Tibial nerve (tissue), 4 donors: ENCODE results near the gene SLC12A7. TPM values are rescaled to one million over a fixed set of nuclear protein-coding genes. Genes with fewer than 3 reads are reported as not detected.
A peak's percentile ranks its signal among the peaks of the same experiment; 100 is the strongest.

ENCODE experiments used
- DNase-seq, 2 donors: peaks; one replicate each; pipeline ENCODE4 v3.0.0-alpha.2; 2019; ENCODE audit warnings: low spot score in 2 of 2
- H3K27ac ChIP-seq, 4 donors: fragments of 200-600 bp; sonication (generic) in 3 of 4; one replicate each; pipeline ENCODE4 v1.5.1; 2017 to 2019; ENCODE audit warnings: mild to moderate bottlenecking in 1 of 4
- H3K27me3 ChIP-seq, 2 donors: fragments of 200-600 bp; sonication (generic) in 1 of 2; one replicate each; pipeline versions ENCODE4 v1.5.1 to v1.6.0; 2017 to 2019
- H3K36me3 ChIP-seq, 3 donors: fragments of 200-600 bp; sonication (generic); one replicate each; pipeline ENCODE4 v1.5.1; 2018 to 2019
- H3K4me1 ChIP-seq, 4 donors: fragments of 200-600 bp; sonication (generic) in 3 of 4; one replicate each; pipeline ENCODE4 v1.5.1; 2017 to 2019
- H3K4me3 ChIP-seq, 4 donors: fragments of 200-600 bp; sonication (generic) in 3 of 4; one replicate each; pipeline ENCODE4 v1.5.1; 2017 to 2019; ENCODE audit warnings: mild to moderate bottlenecking in 1 of 4, moderate library complexity in 1 of 4
- H3K9me3 ChIP-seq, 4 donors: fragments of 200-600 bp; sonication (generic) in 3 of 4; one replicate each; pipeline ENCODE4 v1.5.1; 2017 to 2019
- CTCF ChIP-seq, 5 experiments: fragments of 200-600 bp in 3 of 5; fragments of 450-650 bp in 2 of 5; sonication (generic) in 3 of 5; IDR thresholded peaks; one replicate each; pipeline ENCODE4 v1.5.1; 2016 to 2019; ENCODE audit warnings: antibody characterized with exemption in 5 of 5, mild to moderate bottlenecking in 3 of 5, moderate library complexity in 2 of 5
- EP300 ChIP-seq, 2 donors: sonication (generic); formaldehyde crosslinking; IDR thresholded peaks; one replicate each; pipeline ENCODE4 v1.6.1; 2017; ENCODE audit warnings: antibody characterized with exemption in 2 of 2, mild to moderate bottlenecking in 1 of 2
- POLR2A ChIP-seq, 2 donors: fragments of 450-650 bp; IDR thresholded peaks; one replicate each; pipeline ENCODE4 v1.6.1; 2017; ENCODE audit warnings: antibody characterized with exemption in 2 of 2, mild to moderate bottlenecking in 2 of 2, moderate library complexity in 2 of 2
- WGBS, 2 donors: methylation state at CpG; one replicate each; pipeline ENCODE4 v1.1.5; 2018; 5-methylcytosine and 5-hydroxymethylcytosine counted together
- total RNA-seq, 4 donors: library from RNA; depleted of rRNA; stranded (reverse); fragments of >200 nt; gene quantifications; one replicate each; pipeline ENCODE4 v1.1.0, GENCODE V29; 2016

SLC12A7 gene
- total RNA-seq, 4 donors from 2014 or later, result 11.4 to 39.3 (median 18.8) TPM

GRCh38 chr5:1103505-1104326 is 8.1 kb downstream of the SLC12A7 start:
- WGBS, 2 donors, result 50 to 59% methylated on average over 19 to 32 of the region's 33 CpGs
- DNase-seq, result peak; percentile 40 to 60
- Histone ChIP-seq H3K27me3 (no peaks in the 10 kb centered on the region), H3K27ac (peak overlapping the region in 3 of 4 donors; percentile 50 to 63 (median 62)), H3K36me3 (no peaks in the 10 kb centered on the region), H3K4me3 (peak overlapping the region in 1 of 4 donors; percentile 1), H3K4me1 (peaks cover 0 to 72% (median 30%) of the 10 kb centered on the region in 4 donors), H3K9me3 (no peaks in the 10 kb centered on the region)
- TF ChIP-seq CTCF (IDR thresholded peaks at IDR 0.05) (no peak), EP300 (IDR thresholded peaks at IDR 0.05) (no peak), POLR2A (IDR thresholded peaks at IDR 0.05) (no peak)

- TF ChIP-seq POLR2A (IDR thresholded peaks at IDR 0.05), result no peak
- no peak for TF ChIP-seq CTCF (IDR thresholded peaks at IDR 0.05)
- no peak for TF ChIP-seq EP300 (IDR thresholded peaks at IDR 0.05)
- 75 to 88% methylated on average over 6 to 11 of the region's 11 CpGs for WGBS, 2 donors
- H3K36me3 ChIP-seq, result no peaks in the 10 kb centered on the region
- no peaks in the 10 kb centered on the region for H3K9me3 ChIP-seq
- peak overlapping the region in 1 of 4 donors; percentile 41 for H3K27ac ChIP-seq
- H3K4me1 ChIP-seq, result peaks cover 0 to 72% (median 30%) of the 10 kb centered on the region in 4 donors
- no peak overlapping the region for H3K4me3 ChIP-seq
- H3K27me3 ChIP-seq, result no peaks in the 10 kb centered on the region
- no peak for DNase-seq
These were observed 8.8 kb downstream of the SLC12A7 start for GRCh38 chr5:1103093-1103492.

GRCh38 chr5:1101961-1102713 is 9.7 kb downstream of the SLC12A7 start:
- peak in 1 of 2 donors; percentile 17 for TF ChIP-seq POLR2A (IDR thresholded peaks at IDR 0.05)
- no peak for TF ChIP-seq CTCF (IDR thresholded peaks at IDR 0.05)
- no peak for TF ChIP-seq EP300 (IDR thresholded peaks at IDR 0.05)
- Histone ChIP-seq H3K27ac (peak overlapping the region in 1 of 4 donors; percentile 41), H3K9me3 (no peaks in the 10 kb centered on the region), H3K4me1 (peaks cover 0 to 67% (median 30%) of the 10 kb centered on the region in 4 donors), H3K4me3 (no peak overlapping the region), H3K36me3 (no peaks in the 10 kb centered on the region), H3K27me3 (no peaks in the 10 kb centered on the region)
- 20 to 30% methylated on average over 17 to 22 of the region's 23 CpGs for WGBS, 2 donors
- no peak for DNase-seq

GRCh38 chr5:1100664-1101574 is 10.9 kb downstream of the SLC12A7 start:
- H3K4me1 ChIP-seq, result peaks cover 0 to 59% (median 30%) of the 10 kb centered on the region in 4 donors
- 85 to 87% methylated on average over 29 to 33 of the region's 33 CpGs for whole genome bisulfite sequencing, 2 donors
- H3K9me3 ChIP-seq, result no peaks in the 10 kb centered on the region
- DNase-seq, result no peak
- H3K27ac ChIP-seq, result no peak overlapping the region
- H3K27me3 ChIP-seq, result no peaks in the 10 kb centered on the region
- TF ChIP-seq POLR2A (IDR thresholded peaks at IDR 0.05), result no peak
- TF ChIP-seq CTCF (IDR thresholded peaks at IDR 0.05), result no peak
- no peak for TF ChIP-seq EP300 (IDR thresholded peaks at IDR 0.05)
- H3K4me3 ChIP-seq, result no peak overlapping the region
- H3K36me3 ChIP-seq, result no peaks in the 10 kb centered on the region
